Measurements from ENCODE around the gene POMP. TPM values are rescaled to one million over a fixed set of nuclear protein-coding genes. Genes with fewer than 3 reads are reported as not detected.

The POMP gene
- total RNA-seq, 1 experiment from 2014 or later = 127 TPM

- peak; percentile 54 for DNase-seq (ENCODE audit: low read depth)
Measured at GRCh38 chr13:28693605-28694491, 34.9 kb downstream of the POMP start.

- DNase-seq (ENCODE audit: low read depth) = no peak
Measured at GRCh38 chr13:28697441-28697840, 38.5 kb downstream of the POMP start.

GRCh38 chr13:28699246-28699645 lies 40.3 kb downstream of the POMP start:
- DNase-seq (ENCODE audit: low read depth) = no peak

GRCh38 chr13:28704282-28704681 lies 45.4 kb downstream of the POMP start:
- DNase-seq (ENCODE audit: low read depth) = peak; percentile 29

GRCh38 chr13:28704919-28705318 lies 46.0 kb downstream of the POMP start:
- DNase-seq (ENCODE audit: low read depth) = no peak

- peak; percentile 56 for DNase-seq (ENCODE audit: low read depth)
Measured at GRCh38 chr13:28705461-28706083, 46.6 kb downstream of the POMP start.

GRCh38 chr13:28707629-28708427 lies 48.9 kb downstream of the POMP start:
- DNase-seq (ENCODE audit: low read depth) = peak; percentile 90

GRCh38 chr13:28710161-28710560 lies 51.2 kb downstream of the POMP start:
- no peak for DNase-seq (ENCODE audit: low read depth)

- no peak for DNase-seq (ENCODE audit: low read depth)
Measured at GRCh38 chr13:28714651-28715050, 55.7 kb downstream of the POMP start.

GRCh38 chr13:28716511-28716910 lies 57.6 kb downstream of the POMP start:
- peak; percentile 72 for DNase-seq (ENCODE audit: low read depth)

- DNase-seq (ENCODE audit: low read depth) = no peak
Measured at GRCh38 chr13:28717170-28717569, 58.2 kb downstream of the POMP start.

- DNase-seq (ENCODE audit: low read depth) = no peak
Measured at GRCh38 chr13:28718196-28718542, 59.2 kb downstream of the POMP start.

GRCh38 chr13:28718543-28719226 lies 59.8 kb downstream of the POMP start, which contains the start of gene SLC46A3:
SLC46A3 (minus strand) TSS chr13:28718970; CDS start chr13:28717998, 972 bp downstream.
- peak; percentile 97 for DNase-seq (ENCODE audit: low read depth)

GRCh38 chr13:28719227-28720055 lies 60.5 kb downstream of the POMP start:
- peak; percentile 84 for DNase-seq (ENCODE audit: low read depth)

GRCh38 chr13:28723806-28724205 lies 64.9 kb downstream of the POMP start:
- no peak for DNase-seq (ENCODE audit: low read depth)

GRCh38 chr13:28725046-28725610 lies 66.2 kb downstream of the POMP start:
- DNase-seq (ENCODE audit: low read depth) = no peak
